HG02938 (cell line): ENCODE results near the gene FBXO22.
"Not testable (repeated sequence)": the region's sequence is repeated elsewhere in the genome, so short reads cannot be mapped to it uniquely, and the experiment has no call there.

Experiments
- ATAC-seq: cut with Tn5 transposase; IDR thresholded peaks from one replicate; pipeline ENCODE4 v1.9.1; 2021; ENCODE audit warnings: mild to moderate bottlenecking, moderate library complexity; ENCODE audit not compliant: unreplicated experiment

Gene FBXO22

GRCh38 chr15:75976766-75977165, 73.1 kb downstream of the FBXO22 start:
- ATAC-seq: not testable (repeated sequence)

GRCh38 chr15:75981149-75981815, 77.6 kb downstream of the FBXO22 start:
- ATAC-seq: no peak

DNA sequence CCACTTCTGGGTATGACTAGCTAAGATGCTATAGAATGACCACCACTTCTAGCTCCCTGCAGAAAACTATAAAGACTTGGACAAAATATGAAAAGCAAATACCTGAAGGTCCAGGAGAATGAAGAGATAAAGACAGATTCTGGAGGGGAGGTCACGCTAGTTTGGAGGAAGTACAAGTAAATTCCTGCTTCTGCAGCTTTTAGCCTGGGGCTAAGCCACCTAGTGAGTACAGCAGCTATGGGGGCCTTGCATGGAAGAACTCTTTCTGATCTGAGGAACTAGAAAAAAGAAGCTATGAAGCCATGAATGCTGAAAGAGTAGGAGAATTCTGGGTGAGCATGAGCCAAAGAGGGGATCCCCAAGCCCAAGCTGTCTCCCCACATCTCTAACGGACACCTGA, 78.8 kb downstream of the FBXO22 start:
- no peak for ATAC-seq

DNA sequence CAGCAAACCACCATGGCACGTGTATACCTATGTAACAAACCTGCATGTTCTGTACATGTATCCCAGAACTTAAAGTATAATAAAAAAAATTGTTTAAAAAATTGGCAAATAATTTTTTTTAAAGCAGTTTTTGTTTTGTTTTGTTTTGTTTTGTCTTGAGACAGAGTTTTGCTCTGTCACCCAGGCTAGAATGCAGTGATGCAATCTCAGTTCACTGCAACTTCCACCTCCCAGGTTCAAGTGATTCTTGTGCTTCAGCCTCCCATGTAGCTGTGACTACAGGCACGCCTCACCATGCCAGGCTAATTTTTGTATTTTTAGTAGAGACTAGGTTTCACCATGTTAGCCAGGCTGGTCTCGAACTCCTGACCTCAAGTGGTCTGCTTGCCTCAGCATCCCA, 81.0 kb downstream of the FBXO22 start:
- ATAC-seq: not testable (repeated sequence)

GRCh38 chr15:75985971-75986370, 82.3 kb downstream of the FBXO22 start:
- no peak for ATAC-seq

DNA sequence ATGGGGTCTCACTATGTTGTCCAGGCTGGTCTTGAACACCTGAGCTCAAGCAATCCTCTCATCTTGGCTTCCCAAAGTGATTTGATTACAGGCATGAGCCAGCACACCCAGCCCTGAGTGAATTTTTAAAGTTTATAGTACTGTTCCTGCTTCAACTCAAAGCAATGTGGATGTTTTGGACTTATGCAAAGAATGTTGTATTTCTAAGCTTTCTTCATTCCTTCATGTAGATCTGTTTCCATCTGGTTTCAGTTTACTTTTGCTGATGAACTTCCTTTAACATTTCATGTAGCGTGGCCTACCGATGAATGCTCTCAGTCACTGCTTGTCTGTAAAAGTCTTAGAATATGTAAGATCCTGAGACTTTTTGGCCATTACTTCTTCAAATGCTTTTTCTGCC, 85.4 kb downstream of the FBXO22 start:
- no peak for ATAC-seq

DNA sequence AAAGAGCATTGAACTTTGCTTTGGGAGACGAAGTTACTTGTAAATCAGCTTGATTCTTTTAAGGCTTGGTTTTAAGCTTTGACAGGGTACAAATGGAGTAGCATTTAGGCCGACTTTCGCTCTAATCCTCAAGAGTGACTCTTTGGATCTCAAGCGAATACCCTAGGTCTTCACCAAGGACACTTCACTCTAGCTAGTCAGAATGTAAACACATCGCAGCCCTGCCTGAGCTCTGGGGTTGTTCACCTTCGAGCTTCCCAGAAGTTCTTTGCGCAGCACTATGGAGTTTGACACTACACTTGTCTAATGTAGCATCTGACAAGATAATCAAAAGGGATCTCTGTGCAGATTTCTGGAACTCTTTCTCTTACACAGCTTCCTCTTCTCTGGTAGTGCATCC, 86.2 kb downstream of the FBXO22 start:
- ATAC-seq: no peak
